IPS-15b (cell line): ENCODE data around the gene TRAPPC3.
A peak's percentile ranks its signal among the peaks of the same experiment; 100 is the strongest.

Experiments
- H3K27me3 ChIP-seq: one replicate; pipeline ENCODE4 v1.6.1; 2013; ENCODE audit warnings: low read length; ENCODE audit not compliant: control insufficient read depth, insufficient read depth
- H3K36me3 ChIP-seq: one replicate; pipeline ENCODE4 v1.6.1; 2013; ENCODE audit warnings: low read length; ENCODE audit not compliant: control insufficient read depth, insufficient read depth
- H3K4me1 ChIP-seq: one replicate; pipeline ENCODE4 v1.6.1; 2013; ENCODE audit warnings: mild to moderate bottlenecking, low read length; ENCODE audit not compliant: control insufficient read depth, insufficient read depth
- H3K4me3 ChIP-seq: one replicate; pipeline ENCODE4 v1.5.1; 2013; ENCODE audit warnings: low read depth, low read length
- H3K9ac ChIP-seq: one replicate; pipeline ENCODE4 v1.6.1; 2013; ENCODE audit warnings: low read depth, mild to moderate bottlenecking, low read length
- H3K9me3 ChIP-seq: one replicate; pipeline ENCODE4 v1.6.1; 2013; ENCODE audit warnings: mild to moderate bottlenecking, low read length; ENCODE audit not compliant: control insufficient read depth, insufficient read depth

TRAPPC3 gene

DNA sequence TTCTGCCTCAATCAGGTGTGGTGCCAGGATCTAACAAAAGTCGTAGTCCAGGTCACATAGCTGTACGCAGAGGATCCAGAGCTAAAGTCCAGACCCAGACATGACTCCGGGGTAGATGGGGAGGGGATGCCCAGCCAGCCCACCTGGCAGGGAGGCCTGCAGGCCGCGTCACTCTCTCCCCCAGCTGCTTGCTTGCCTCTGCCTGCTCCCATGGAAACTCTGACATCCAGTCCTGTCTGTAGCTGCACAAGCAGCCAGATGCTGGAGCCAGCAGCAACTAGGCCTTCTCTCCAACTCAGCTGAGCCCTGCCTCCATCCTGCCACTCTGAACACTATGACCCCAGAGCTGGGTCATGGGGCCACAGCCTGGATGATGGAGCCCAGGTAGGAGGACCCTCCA is 32.4 kb downstream of the TRAPPC3 start:
- Histone ChIP-seq H3K4me1 (peaks cover 3% of the 10 kb centered on the region), H3K9ac (no peak overlapping the region), H3K4me3 (no peak overlapping the region), H3K9me3 (no peaks in the 10 kb centered on the region), H3K36me3 (no peaks in the 10 kb centered on the region), H3K27me3 (no peaks in the 10 kb centered on the region)

DNA sequence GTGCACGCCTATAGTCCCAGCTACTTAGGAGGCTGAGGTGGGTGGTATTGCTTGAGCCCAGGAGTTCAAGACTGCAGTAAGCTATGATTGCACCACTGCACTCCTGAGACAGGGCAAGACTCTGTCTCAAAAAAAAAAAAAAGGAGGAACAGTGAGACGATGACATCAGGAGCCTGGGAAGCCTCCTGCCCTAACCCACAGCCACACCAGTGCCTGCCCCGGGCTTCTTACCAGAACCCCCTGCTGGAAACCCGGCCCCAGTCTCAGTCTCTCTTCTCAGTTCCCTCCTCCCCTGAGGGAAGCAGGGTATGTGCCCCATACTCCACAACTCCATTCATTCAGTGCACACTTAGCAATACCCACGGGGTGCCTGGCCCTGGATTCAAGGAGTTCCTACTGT is 33.4 kb downstream of the TRAPPC3 start:
- H3K9me3 ChIP-seq, result no peaks in the 10 kb centered on the region
- H3K27me3 ChIP-seq, result no peaks in the 10 kb centered on the region
- H3K36me3 ChIP-seq, result no peaks in the 10 kb centered on the region
- H3K4me1 ChIP-seq, result peaks cover 3% of the 10 kb centered on the region
- no peak overlapping the region for H3K4me3 ChIP-seq
- no peak overlapping the region for H3K9ac ChIP-seq

DNA sequence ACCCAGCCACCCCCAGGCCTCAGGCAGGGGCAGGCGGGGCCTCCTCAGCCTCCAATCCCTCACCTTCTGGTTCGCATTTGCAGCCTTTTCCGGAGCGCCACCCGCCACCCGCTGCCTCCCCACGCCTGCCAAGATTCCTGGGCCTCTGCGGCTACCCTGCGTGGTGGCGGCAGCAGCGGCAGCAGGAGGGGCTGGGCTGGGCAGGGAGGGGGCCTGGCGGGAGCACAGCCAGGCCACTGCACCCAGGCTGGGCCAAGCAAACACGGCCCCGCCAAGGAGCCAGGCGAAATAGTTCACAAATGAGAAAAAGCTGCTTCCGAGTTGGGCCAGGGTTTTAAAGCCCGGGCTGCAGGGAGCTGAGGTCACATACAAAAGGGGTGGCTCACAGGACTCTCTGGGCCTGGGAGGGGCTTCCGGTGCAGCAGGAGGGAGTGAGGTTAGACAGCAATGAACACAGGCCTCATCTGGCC is 34.1 kb downstream of the TRAPPC3 start:
- no peaks in the 10 kb centered on the region for H3K9me3 ChIP-seq
- H3K4me1 ChIP-seq, result peaks cover 3% of the 10 kb centered on the region
- no peaks in the 10 kb centered on the region for H3K36me3 ChIP-seq
- no peak overlapping the region for H3K9ac ChIP-seq
- no peak overlapping the region for H3K4me3 ChIP-seq
- no peaks in the 10 kb centered on the region for H3K27me3 ChIP-seq

DNA sequence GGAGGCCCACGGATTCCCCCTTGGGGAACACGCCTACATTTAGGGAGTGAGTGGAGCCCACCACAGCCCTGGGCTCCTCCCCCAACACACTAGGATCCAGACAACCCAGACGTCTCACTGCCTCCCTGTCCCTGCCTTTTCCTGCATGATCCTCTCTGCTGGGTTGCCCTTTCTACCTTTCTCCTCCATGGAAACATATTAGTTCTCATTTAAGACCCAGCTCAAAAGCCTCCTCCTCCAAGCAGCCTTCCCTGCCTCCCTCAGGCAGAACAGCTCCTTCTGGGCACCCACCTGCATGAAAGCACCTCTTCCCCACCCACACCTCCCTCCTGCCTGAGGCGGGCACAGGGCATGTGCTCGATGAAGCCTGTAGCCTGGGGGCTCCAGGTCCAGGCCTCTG is 34.9 kb downstream of the TRAPPC3 start:
- Histone ChIP-seq H3K4me3 (no peak overlapping the region), H3K27me3 (no peaks in the 10 kb centered on the region), H3K9me3 (no peaks in the 10 kb centered on the region), H3K9ac (no peak overlapping the region), H3K4me1 (peaks cover 3% of the 10 kb centered on the region), H3K36me3 (no peaks in the 10 kb centered on the region)

DNA sequence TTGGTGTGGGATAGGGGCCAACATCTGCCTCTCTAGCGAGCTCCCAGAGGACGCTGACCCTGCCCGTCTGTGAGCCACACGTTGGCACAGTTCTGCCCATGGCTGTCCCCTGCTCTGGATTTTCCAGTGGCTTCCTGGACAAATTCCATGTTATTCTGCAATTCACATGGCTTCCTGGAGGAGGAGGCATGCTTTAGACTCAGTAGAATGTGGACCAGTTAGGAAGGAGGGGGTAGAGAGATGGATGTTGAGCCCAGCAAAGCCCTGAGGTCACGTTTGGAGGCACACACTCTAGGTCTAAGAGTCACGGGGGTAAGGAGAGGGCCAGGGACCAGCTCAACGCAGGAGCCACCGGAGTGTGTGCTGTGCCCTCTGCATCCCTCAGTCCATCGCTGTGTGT is 36.5 kb downstream of the TRAPPC3 start:
- Histone ChIP-seq H3K4me1 (peaks cover under 1% of the 10 kb centered on the region), H3K36me3 (no peaks in the 10 kb centered on the region), H3K9me3 (no peaks in the 10 kb centered on the region), H3K27me3 (no peaks in the 10 kb centered on the region), H3K4me3 (no peak overlapping the region), H3K9ac (no peak overlapping the region)

DNA sequence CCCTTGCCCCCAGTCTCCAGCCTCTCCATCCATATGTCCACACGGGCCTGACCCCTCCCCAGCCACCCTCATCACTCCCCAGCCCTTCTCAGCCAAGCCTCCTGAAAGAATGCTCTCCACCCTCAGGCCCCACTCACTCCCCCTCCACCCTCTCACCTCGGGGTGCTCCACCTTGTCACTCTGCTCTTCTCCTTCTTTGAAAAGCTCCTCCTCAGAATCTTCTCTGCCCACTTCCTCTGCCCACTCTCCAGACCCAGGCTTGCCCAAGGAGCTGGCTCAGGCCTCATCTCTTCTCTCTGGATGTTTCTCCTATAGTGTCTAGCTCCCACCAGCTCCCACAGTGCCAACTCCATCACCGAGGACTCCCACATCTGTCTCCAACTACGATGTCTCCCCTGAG is 38.1 kb downstream of the TRAPPC3 start:
- Histone ChIP-seq H3K4me3 (no peak overlapping the region), H3K9ac (no peak overlapping the region), H3K4me1 (no peaks in the 10 kb centered on the region), H3K36me3 (no peaks in the 10 kb centered on the region), H3K27me3 (no peaks in the 10 kb centered on the region), H3K9me3 (no peaks in the 10 kb centered on the region)

DNA sequence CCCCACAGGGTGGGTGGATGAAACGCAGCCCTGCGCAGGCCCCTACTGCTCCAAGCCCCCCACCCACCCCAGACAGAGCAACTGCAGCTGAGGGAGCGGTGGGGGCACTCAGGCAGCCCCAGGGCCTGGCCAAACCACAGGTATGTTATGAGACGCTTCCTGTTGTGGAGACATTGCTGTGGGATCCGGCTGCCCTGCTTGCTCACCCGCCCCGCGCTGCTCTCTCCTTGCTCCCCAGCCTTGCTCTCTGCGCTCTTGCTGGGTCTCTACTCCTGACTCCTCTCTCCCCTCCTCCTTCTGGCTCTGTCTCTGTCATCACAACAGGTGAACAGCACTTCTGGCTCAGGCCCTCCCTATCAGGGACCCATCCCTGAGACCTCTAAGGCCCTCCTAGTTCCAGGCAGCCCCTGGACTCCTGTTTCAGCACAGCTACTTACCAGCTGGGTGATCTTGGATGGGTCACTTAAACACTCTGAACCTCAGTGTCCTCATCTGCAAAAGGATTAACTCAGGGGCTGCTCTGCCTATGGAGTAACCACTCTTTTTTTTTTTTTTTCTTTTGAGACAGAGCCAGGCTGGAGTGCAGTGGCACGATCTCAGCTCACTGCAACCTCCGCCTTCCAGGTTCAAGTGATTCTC is 40.1 kb downstream of the TRAPPC3 start:
- Histone ChIP-seq H3K27me3 (no peaks in the 10 kb centered on the region), H3K4me3 (no peak overlapping the region), H3K9ac (no peak overlapping the region), H3K4me1 (no peaks in the 10 kb centered on the region), H3K9me3 (no peaks in the 10 kb centered on the region), H3K36me3 (no peaks in the 10 kb centered on the region)

DNA sequence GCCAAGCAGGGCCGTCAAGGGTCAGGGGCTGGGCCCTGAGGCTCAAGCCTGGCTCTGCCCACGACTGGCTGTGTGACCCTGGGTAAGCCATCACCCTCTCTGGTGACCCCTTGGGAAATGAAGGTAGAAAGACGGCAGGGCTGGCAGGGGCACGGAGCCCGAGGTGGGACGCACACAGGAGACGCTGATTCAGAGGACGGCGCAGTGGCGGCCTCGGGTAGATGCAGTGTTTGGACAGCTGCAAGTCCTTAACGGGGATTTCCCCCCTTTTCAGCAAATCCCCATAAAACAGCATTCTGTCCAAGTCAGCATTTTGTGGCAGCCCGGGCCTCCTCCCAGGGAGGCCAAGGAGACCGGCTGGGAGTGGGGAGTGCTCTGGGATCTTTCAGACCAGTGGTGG is 41.0 kb downstream of the TRAPPC3 start:
- no peaks in the 10 kb centered on the region for H3K9me3 ChIP-seq
- H3K27me3 ChIP-seq, result no peaks in the 10 kb centered on the region
- no peak overlapping the region for H3K4me3 ChIP-seq
- no peaks in the 10 kb centered on the region for H3K4me1 ChIP-seq
- no peaks in the 10 kb centered on the region for H3K36me3 ChIP-seq
- no peak overlapping the region for H3K9ac ChIP-seq

DNA sequence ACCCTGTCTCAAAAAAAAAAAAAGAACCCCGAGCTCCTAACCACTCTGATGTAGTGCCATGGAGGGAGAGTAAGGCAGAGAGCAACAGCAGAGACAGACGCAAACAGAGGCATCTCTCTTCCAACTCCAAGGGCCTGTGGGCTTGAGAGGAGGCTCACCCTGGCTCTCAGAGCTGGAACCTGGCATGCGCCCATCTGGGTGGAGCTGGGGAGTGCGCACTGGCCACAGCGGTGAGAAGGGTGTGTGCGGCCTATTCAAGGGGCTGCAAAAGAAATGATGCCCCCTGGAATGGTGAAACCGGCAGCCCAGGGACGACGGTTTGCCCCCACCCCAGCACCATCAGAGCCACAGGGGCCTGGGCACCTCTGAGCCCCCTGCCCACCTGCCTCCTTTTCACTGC is 41.9 kb downstream of the TRAPPC3 start:
- Histone ChIP-seq H3K9me3 (no peaks in the 10 kb centered on the region), H3K4me3 (no peak overlapping the region), H3K9ac (no peak overlapping the region), H3K27me3 (no peaks in the 10 kb centered on the region), H3K36me3 (no peaks in the 10 kb centered on the region), H3K4me1 (no peaks in the 10 kb centered on the region)

DNA sequence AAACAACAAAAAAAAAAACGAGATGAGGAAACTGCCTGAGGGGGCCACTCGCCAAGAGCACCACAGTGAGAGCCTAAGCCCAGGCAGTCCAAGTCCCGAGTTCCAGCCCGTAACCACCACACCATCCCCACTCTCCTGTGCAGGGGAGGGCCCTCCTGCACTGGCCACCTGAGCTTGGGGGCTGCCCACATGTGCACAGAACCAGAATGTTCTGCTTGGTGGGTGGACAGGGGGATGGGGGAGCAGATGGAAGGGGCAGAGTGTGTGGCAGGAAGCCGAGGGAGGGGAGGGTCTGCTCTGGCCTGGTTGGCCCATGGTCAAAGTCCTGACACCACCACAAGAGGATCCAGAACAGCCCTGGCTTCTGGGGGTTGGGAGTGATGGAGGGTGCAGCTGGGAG is 43.0 kb downstream of the TRAPPC3 start:
- H3K4me1 ChIP-seq, result no peaks in the 10 kb centered on the region

DNA sequence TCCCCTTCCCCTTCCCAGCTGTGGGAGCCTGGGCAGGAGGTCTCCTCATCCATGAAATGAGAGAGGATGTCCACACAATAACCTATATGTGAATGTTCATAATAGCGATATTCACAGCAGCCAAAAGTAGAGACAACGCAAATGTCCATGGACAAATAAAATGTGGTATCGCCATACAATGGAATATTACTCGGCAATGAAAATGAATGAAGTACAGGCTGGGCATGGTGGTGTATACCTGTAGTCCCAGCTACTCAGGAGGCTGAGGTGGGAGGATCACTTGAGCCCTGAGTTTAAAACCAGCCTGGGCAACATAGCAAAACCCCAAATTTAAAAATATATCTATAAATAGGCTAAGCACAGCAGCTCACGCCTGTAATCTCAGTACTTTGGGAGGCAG is 47.7 kb downstream of the TRAPPC3 start:
- Histone ChIP-seq H3K4me1 (no peaks in the 10 kb centered on the region), H3K9me3 (no peaks in the 10 kb centered on the region), H3K4me3 (no peak overlapping the region), H3K36me3 (no peaks in the 10 kb centered on the region), H3K9ac (no peak overlapping the region), H3K27me3 (no peaks in the 10 kb centered on the region)

More for the DNA sequence above, 43.0 kb downstream of the TRAPPC3 start:
- H3K9me3 ChIP-seq, result no peaks in the 10 kb centered on the region
- H3K27me3 ChIP-seq, result no peaks in the 10 kb centered on the region
- peak overlapping the region; percentile 37 for H3K9ac ChIP-seq
- H3K36me3 ChIP-seq, result no peaks in the 10 kb centered on the region
- no peak overlapping the region for H3K4me3 ChIP-seq

DNA sequence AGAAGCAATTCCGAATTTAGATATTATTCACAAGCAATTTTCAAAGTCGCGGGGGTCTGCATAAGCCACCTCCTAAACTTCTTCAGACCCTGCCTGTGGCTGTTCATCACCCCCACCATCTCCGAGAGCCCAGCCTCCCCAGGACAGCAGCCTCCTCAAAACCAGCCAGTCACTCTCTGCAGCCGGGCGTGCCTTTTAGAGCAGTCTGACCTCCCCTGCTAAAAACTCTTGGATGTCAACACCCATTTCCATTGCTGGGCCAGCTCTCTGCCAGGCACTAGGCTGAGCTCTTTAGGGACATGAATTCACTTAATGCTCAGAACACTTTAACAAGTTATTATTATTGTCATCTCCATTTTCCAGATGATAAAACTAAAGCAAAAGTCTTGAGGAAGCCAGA is 48.9 kb downstream of the TRAPPC3 start:
- Histone ChIP-seq H3K36me3 (no peaks in the 10 kb centered on the region), H3K4me3 (no peak overlapping the region), H3K27me3 (no peaks in the 10 kb centered on the region), H3K9ac (no peak overlapping the region), H3K4me1 (no peaks in the 10 kb centered on the region), H3K9me3 (no peaks in the 10 kb centered on the region)
